HepG2 (cell line): ENCODE results near the gene ALDH3A2. TPM values are rescaled to one million over a fixed set of nuclear protein-coding genes. Genes with fewer than 3 reads are reported as not detected.

Experiments used
- ATAC-seq: fragments of 200-7000 bp; cut with Tn5 transposase; 3 replicates; pipeline ENCODE4 v1.9.1; 2020; ENCODE audit warnings: mild to moderate bottlenecking, moderate library complexity
- BruUV-seq: library from RNA; stranded (reverse); fragments of 400-500 nt; replicated peaks from 2 replicates; lab custom pipeline; 2021; lab: Mats Ljungman, UMichigan
- CTCF ChIA-PET: fragments of 300-600 bp; formaldehyde crosslinking; extraction: SDS; loops from one replicate; lab custom pipeline; 2021; ENCODE audit warnings: low total read pairs, inconsistent platforms, low intra/inter-chr PET ratio; lab: Yijun Ruan, JAX
- POLR2A ChIA-PET: fragments of 350-600 bp; sonication (Branson Sonifier 250); formaldehyde crosslinking; loops from one replicate; lab custom pipeline; 2020; ENCODE audit warnings: antibody characterized with exemption, inconsistent platforms; lab: Yijun Ruan, JAX
- DNase-seq: peaks from one replicate; pipeline ENCODE4 v3.0.0-alpha.2; 2015; ENCODE audit warnings: low spot score
- FAIRE-seq: peaks from 3 replicates; lab custom pipeline; 2011; peaks lifted over from hg19 to GRCh38; lab: Jason Lieb, UNC
- H2AFZ ChIP-seq: one replicate; pipeline ENCODE4 v1.6.1; 2011; ENCODE audit warnings: low read length, inconsistent platforms
- H3K27ac ChIP-seq: fragments of 300-600 bp; 3 replicates; pipeline ENCODE4 v1.8.0; 2011; ENCODE audit warnings: mixed run types, mild to moderate bottlenecking, mixed read lengths, low read length, inconsistent platforms; ENCODE audit not compliant: insufficient read depth; ENCODE audit errors: extremely low read length
- H3K27me3 ChIP-seq, 2 experiments: fragments of 200-600 bp in 1 of 2; 2 replicates in 1 of 2; 3 replicates in 1 of 2; pipeline versions ENCODE4 v1.6.0 to v1.8.0; 2011; ENCODE audit warnings: low read length in 2 of 2, mild to moderate bottlenecking in 2 of 2, moderate library complexity in 2 of 2, inconsistent platforms in 1 of 2; ENCODE audit not compliant: insufficient read depth in 2 of 2, control insufficient read depth in 1 of 2
- H3K36me3 ChIP-seq, 2 experiments: fragments of 200-600 bp in 1 of 2; replicated peaks in 1 of 2; 2 replicates in 1 of 2; 3 replicates in 1 of 2; pipeline versions ENCODE4 v1.5.1 to v1.8.0; 2011; ENCODE audit warnings: low read length in 2 of 2, inconsistent platforms in 1 of 2; ENCODE audit not compliant: insufficient read depth in 2 of 2, control insufficient read depth in 1 of 2
- H3K4me1 ChIP-seq: 2 replicates; pipeline ENCODE4 v1.5.1; 2012; ENCODE audit warnings: low read length, inconsistent platforms; ENCODE audit not compliant: insufficient read depth
- H3K4me2 ChIP-seq: 2 replicates; pipeline ENCODE4 v1.6.0; 2011; ENCODE audit warnings: low read depth, low read length, inconsistent platforms
- H3K4me3 ChIP-seq, 3 experiments: fragments of 200-600 bp in 1 of 3; sonication (generic), shearing (Covaris generic) in 1 of 3; replicated peaks in 1 of 3; 2 replicates each; pipeline ENCODE4 v1.5.1; 2011 to 2016; ENCODE audit warnings: low read length in 3 of 3, inconsistent platforms in 2 of 3, low read depth in 2 of 3, mild to moderate bottlenecking in 2 of 3, control low read depth in 1 of 3, mixed read lengths in 1 of 3; ENCODE audit not compliant: insufficient read depth in 1 of 3
- H3K79me2 ChIP-seq: one replicate; pipeline ENCODE4 v1.6.1; 2011; ENCODE audit warnings: low read length, inconsistent platforms; ENCODE audit not compliant: insufficient read depth
- H3K9ac ChIP-seq: 2 replicates; pipeline ENCODE4 v1.6.0; 2011; ENCODE audit warnings: mild to moderate bottlenecking, low read depth, low read length, inconsistent platforms; ENCODE audit not compliant: insufficient read depth
- H3K9me3 ChIP-seq: 2 replicates; pipeline ENCODE4 v1.5.1; 2012; ENCODE audit warnings: mild to moderate bottlenecking, low read length
- H4K20me1 ChIP-seq: 2 replicates; pipeline ENCODE4 v1.6.0; 2011; ENCODE audit warnings: inconsistent platforms, mild to moderate bottlenecking, low read length, moderate library complexity; ENCODE audit not compliant: insufficient read depth
- DNMT3B ChIP-seq: conservative IDR thresholded peaks from 2 replicates; pipeline ENCODE4 v1.6.1; 2016; ENCODE audit warnings: missing biosample characterization, control low read depth
- PHF21A ChIP-seq: sonication (generic); formaldehyde crosslinking; IDR thresholded peaks from 2 replicates; pipeline ENCODE4 v1.5.0; 2020; ENCODE audit warnings: mild to moderate bottlenecking, missing genetic modification reagents
- STAG1 ChIP-seq: sonication (generic); formaldehyde crosslinking; IDR thresholded peaks from 2 replicates; pipeline ENCODE4 v1.4.0; 2020; ENCODE audit warnings: missing genetic modification reagents
- ZNF224 ChIP-seq: sonication (generic); formaldehyde crosslinking; IDR thresholded peaks from 2 replicates; pipeline ENCODE4 v1.5.0; 2020; ENCODE audit warnings: mild to moderate bottlenecking, missing genetic modification reagents
- ZNF672 ChIP-seq: sonication (generic); formaldehyde crosslinking; IDR thresholded peaks from 2 replicates; pipeline ENCODE4 v1.8.1; 2022; ENCODE audit warnings: missing genetic modification reagents
- WGBS: methylation state at CpG from one replicate; pipeline ENCODE4 v1.1.6; 2017; ENCODE audit warnings: low lambda C conversion rate; 5-methylcytosine and 5-hydroxymethylcytosine counted together
- in situ Hi-C: cut with HindIII; loops from 2 replicates; pipeline ENCODE4 v1.10.0; 2017; ENCODE audit warnings: low pct_unique_long_range_greater_than_20kb; ENCODE audit not compliant: extremely low pct_ligation_motif_present
- intact Hi-C: fragments of 100-400 bp; cut with micrococcal nuclease; formaldehyde crosslinking; loops from one replicate; pipeline ENCODE4 v1.10.0; 2022; ENCODE audit not compliant: unreplicated experiment
- polyA plus RNA-seq, 8 experiments: library from polyadenylated mRNA; depleted of rRNA in 3 of 8; stranded (reverse) in 7 of 8; unstranded in 1 of 8; fragments of >200 nt; fragmentation: Illumina TruSeq in 4 of 8; extraction: Trizol in 4 of 8; gene quantifications; 2 replicates each; pipeline versions ENCODE4 v1.2.1 to v1.2.3, GENCODE V29; 2011 to 2016; ENCODE audit warnings: low read depth in 4 of 8, missing spikeins in 1 of 8, mixed read lengths in 1 of 8; ENCODE audit not compliant: insufficient read depth in 1 of 8
- total RNA-seq, 5 experiments: library from RNA; depleted of rRNA; stranded (reverse); fragments of >200 nt; fragmentation: Illumina TruSeq; extraction: Trizol; gene quantifications; 2 replicates each; pipeline ENCODE4 v1.2.3, GENCODE V29; 2016; ENCODE audit warnings: low read depth in 1 of 5
- TF ChIP-seq, protein P1 (sequence below): sonication (generic); formaldehyde crosslinking; IDR thresholded peaks from 2 replicates; pipeline ENCODE4 v1.4.0; 2020; ENCODE audit warnings: missing genetic modification reagents
- TF ChIP-seq, protein P2 (sequence below): sonication (generic); formaldehyde crosslinking; IDR thresholded peaks from 2 replicates; pipeline ENCODE4 v1.5.0; 2020; ENCODE audit warnings: mild to moderate bottlenecking, missing genetic modification reagents, moderate library complexity
- TF ChIP-seq, protein P3 (sequence below): sonication (generic); formaldehyde crosslinking; IDR thresholded peaks from 2 replicates; pipeline ENCODE4; 2020; ENCODE audit warnings: missing genetic modification reagents, mild to moderate bottlenecking, borderline replicate concordance

Gene ALDH3A2
- total and polyA plus RNA-seq, 2 of the 13 experiments (the other 11 are each of a cell fraction or from before 2014, with no cell fraction given) = 80.8 to 180 TPM

DNA sequence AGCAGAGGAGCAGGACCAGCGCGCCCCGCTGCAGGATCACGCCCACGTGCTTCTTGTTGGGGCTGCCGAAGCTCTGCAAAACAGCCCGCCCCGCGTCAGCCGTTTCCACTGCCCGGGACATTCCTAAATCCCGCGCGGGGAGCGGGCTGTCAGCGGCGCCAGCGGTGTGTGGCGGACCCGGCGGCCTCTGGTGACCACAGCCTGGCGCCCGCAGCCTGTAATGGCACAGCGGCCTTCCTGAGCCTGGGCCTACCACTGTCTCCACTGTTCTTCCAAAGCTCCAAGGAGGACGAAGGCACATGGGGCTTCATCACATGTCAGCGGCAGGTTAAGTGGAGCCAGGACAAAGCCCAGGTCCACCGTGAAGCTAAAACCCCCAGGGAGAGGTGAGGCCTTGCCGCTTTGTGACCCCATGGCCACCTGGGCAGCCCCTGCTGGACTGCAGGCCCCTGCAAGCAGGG is 65.4 kb downstream of the ALDH3A2 start:
- in situ Hi-C loops = loop anchor here (25.0 kb wide), 1 partner anchor 202 kb away; no protein-coding TSS in a partner anchor
- Histone ChIP-seq H2AFZ (no peak overlapping the region), H3K27ac (no peak overlapping the region), H3K9me3 (no peaks in the 10 kb centered on the region), H4K20me1 (no peaks in the 10 kb centered on the region), H3K36me3 (no peaks in the 10 kb centered on the region), H3K4me3 (no peak overlapping the region), H3K4me2 (no peak overlapping the region), H3K27me3 (peaks cover 0 to 4% of the 10 kb centered on the region in 2 experiments; a peak in 2 of 5 replicates), H3K4me1 (peaks cover 41% of the 10 kb centered on the region), H3K9ac (no peak overlapping the region), H3K79me2 (no peaks in the 10 kb centered on the region)
- ATAC-seq (no peak), DNase-seq (no peak), FAIRE-seq (no peak)
- ChIA-PET CTCF (no interaction called here), POLR2A (interaction anchor here (2.2 kb wide), 1 partner anchor 65 kb away, joined by 5 read pairs; the partner anchor contains the start of gene ALDH3A2)
- no peak for TF ChIP-seq ZNF672
- TF ChIP-seq, protein P1, sequence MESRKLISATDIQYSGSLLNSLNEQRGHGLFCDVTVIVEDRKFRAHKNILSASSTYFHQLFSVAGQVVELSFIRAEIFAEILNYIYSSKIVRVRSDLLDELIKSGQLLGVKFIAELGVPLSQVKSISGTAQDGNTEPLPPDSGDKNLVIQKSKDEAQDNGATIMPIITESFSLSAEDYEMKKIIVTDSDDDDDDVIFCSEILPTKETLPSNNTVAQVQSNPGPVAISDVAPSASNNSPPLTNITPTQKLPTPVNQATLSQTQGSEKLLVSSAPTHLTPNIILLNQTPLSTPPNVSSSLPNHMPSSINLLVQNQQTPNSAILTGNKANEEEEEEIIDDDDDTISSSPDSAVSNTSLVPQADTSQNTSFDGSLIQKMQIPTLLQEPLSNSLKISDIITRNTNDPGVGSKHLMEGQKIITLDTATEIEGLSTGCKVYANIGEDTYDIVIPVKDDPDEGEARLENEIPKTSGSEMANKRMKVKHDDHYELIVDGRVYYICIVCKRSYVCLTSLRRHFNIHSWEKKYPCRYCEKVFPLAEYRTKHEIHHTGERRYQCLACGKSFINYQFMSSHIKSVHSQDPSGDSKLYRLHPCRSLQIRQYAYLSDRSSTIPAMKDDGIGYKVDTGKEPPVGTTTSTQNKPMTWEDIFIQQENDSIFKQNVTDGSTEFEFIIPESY (CRISPR knock-in tag) = 0 out of 2 replicates have a peak, but pooled peaks have one; percentile 22
- 93% methylated on average over 11 of the region's 28 CpGs for WGBS
- BruUV-seq = no TSS peak
- intact Hi-C loops = no loop called here

DNA sequence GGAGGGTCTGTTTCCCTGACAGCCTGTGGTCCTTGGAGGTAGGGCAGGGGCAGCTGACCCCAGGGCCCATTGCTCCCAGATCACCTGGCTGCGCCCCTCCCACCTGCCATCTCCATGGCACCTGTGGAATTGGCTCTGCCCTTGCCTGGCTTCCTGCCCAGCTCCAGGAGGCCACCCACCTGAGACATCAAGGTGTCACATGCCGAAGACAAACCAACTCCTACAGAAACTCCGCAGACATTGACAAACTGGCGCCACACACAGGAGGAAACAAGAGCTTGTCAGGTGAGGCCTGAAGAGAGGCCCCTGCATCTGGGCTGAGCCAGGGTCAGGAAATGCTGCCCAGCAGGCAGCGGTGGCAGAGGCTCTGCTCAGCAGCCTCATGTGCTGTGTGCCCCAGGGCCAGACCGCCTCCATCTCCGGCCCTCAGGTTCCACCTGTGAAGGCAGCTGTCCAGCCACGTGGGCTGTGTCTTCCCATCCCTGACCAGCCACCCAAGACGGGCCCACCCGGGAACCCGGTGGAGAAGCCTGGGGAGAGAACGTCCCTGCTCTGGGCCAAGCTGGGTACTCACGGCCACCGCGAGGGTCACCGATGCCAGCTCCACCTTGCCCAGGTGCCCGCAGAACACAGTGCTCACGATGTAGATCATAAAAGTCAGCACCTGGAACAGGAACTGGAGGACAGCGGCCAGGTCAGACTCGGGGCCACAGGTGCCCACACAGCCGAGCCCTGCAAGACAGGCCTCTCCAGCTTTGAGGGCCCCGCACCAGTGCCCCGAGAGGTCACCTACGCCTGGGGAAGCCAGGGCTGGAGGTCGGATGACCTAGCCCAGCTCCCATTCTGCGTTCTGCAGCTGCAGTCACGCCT is 66.2 kb downstream of the ALDH3A2 start:
- in situ Hi-C loops = loop anchor here (25.0 kb wide), 1 partner anchor 202 kb away; no protein-coding TSS in a partner anchor
- BruUV-seq = no TSS peak

More for the DNA sequence above, 66.2 kb downstream of the ALDH3A2 start:
- Histone ChIP-seq H3K36me3 (no peaks in the 10 kb centered on the region), H3K9ac (no peak overlapping the region), H3K27me3 (peaks cover 0 to 4% of the 10 kb centered on the region in 2 experiments; a peak in 2 of 5 replicates), H3K79me2 (no peaks in the 10 kb centered on the region), H2AFZ (no peak overlapping the region), H3K4me2 (no peak overlapping the region), H3K9me3 (no peaks in the 10 kb centered on the region), H3K4me1 (peaks cover 48% of the 10 kb centered on the region), H3K4me3 (no peak overlapping the region), H3K27ac (no peak overlapping the region), H4K20me1 (no peaks in the 10 kb centered on the region)
- POLR2A ChIA-PET = interaction anchor here (0.7 to 2.2 kb wide), 2 partner anchors 66 to 347 kb away, joined by 4 to 5 read pairs; partner anchors contain the start of gene ALDH3A2
- intact Hi-C loops = loop anchor here (5.0 kb wide), 2 partner anchors 42 to 48 kb away; no protein-coding TSS in a partner anchor
- CTCF ChIA-PET = no interaction called here
- FAIRE-seq = no peak
- TF ChIP-seq, protein P2, sequence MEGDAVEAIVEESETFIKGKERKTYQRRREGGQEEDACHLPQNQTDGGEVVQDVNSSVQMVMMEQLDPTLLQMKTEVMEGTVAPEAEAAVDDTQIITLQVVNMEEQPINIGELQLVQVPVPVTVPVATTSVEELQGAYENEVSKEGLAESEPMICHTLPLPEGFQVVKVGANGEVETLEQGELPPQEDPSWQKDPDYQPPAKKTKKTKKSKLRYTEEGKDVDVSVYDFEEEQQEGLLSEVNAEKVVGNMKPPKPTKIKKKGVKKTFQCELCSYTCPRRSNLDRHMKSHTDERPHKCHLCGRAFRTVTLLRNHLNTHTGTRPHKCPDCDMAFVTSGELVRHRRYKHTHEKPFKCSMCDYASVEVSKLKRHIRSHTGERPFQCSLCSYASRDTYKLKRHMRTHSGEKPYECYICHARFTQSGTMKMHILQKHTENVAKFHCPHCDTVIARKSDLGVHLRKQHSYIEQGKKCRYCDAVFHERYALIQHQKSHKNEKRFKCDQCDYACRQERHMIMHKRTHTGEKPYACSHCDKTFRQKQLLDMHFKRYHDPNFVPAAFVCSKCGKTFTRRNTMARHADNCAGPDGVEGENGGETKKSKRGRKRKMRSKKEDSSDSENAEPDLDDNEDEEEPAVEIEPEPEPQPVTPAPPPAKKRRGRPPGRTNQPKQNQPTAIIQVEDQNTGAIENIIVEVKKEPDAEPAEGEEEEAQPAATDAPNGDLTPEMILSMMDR = peak; percentile 48
- TF ChIP-seq PHF21A (CRISPR knock-in tag) = no peak
- TF ChIP-seq, protein P3, sequence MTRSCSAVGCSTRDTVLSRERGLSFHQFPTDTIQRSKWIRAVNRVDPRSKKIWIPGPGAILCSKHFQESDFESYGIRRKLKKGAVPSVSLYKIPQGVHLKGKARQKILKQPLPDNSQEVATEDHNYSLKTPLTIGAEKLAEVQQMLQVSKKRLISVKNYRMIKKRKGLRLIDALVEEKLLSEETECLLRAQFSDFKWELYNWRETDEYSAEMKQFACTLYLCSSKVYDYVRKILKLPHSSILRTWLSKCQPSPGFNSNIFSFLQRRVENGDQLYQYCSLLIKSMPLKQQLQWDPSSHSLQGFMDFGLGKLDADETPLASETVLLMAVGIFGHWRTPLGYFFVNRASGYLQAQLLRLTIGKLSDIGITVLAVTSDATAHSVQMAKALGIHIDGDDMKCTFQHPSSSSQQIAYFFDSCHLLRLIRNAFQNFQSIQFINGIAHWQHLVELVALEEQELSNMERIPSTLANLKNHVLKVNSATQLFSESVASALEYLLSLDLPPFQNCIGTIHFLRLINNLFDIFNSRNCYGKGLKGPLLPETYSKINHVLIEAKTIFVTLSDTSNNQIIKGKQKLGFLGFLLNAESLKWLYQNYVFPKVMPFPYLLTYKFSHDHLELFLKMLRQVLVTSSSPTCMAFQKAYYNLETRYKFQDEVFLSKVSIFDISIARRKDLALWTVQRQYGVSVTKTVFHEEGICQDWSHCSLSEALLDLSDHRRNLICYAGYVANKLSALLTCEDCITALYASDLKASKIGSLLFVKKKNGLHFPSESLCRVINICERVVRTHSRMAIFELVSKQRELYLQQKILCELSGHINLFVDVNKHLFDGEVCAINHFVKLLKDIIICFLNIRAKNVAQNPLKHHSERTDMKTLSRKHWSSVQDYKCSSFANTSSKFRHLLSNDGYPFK (CRISPR knock-in tag) = no peak
- TF ChIP-seq STAG1 (CRISPR knock-in tag) = peak; percentile 36
- no peak for TF ChIP-seq DNMT3B
- 0 out of 2 replicates have a peak, but pooled peaks have one; percentile 27 for TF ChIP-seq ZNF224 (CRISPR knock-in tag)
- WGBS = 80% methylated on average over 14 of the region's 27 CpGs
- no peak for ATAC-seq
- DNase-seq = no peak
